ENCODE measurements around the gene STIMATE.

DNA sequence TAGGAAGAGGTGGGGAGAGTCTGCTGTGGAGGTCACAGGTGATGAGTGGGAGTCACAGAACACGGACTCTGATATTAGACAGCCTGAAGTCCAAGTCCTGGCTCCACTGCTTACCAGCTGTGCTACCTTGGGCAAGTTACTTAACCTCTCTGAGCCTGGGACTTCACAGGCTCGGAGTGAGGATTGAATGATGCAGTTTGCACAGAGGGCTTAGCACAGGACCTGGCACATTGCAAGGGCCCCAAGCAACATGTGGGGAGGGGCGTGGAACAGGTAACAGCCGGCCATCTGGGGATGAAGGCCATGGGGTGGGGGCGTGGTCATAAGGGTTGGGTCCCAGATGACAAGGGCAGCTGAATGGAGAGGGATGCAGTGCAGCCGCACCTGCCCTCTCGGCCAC, 107.0 kb downstream of the STIMATE start:
- no peak for TF ChIP-seq NFIC (IDR thresholded peaks at IDR 0.05)
- no peak for TF ChIP-seq ZNF778 (CRISPR knock-in tag; IDR thresholded peaks at IDR 0.05)
- TF ChIP-seq, protein P1, sequence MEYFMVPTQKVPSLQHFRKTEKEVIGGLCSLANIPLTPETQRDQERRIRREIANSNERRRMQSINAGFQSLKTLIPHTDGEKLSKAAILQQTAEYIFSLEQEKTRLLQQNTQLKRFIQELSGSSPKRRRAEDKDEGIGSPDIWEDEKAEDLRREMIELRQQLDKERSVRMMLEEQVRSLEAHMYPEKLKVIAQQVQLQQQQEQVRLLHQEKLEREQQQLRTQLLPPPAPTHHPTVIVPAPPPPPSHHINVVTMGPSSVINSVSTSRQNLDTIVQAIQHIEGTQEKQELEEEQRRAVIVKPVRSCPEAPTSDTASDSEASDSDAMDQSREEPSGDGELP (CRISPR knock-in tag; IDR thresholded peaks at IDR 0.05; ENCODE audit: borderline replicate concordance), result no peak
- no peak for TF ChIP-seq ZBTB1 (CRISPR knock-in tag; IDR thresholded peaks at IDR 0.05; ENCODE audit: borderline replicate concordance, low read depth)
- no peak for TF ChIP-seq SIRT6 (IDR thresholded peaks at IDR 0.05; ENCODE audit: low read depth, low read length)

Measured in K562 (cell line).